Measurements from ENCODE around the gene CABP1. TPM values are rescaled to one million over a fixed set of nuclear protein-coding genes. Genes with fewer than 3 reads are reported as not detected.

CABP1 gene
- total and polyA plus RNA-seq, 9 of the 15 experiments (the other 6 are each of a cell fraction or from before 2014, with no cell fraction given), result not detected

- TF ChIP-seq FOXA3 (CRISPR knock-in tag; conservative IDR thresholded peaks at IDR 0.05 in 1 of 2, IDR thresholded peaks at IDR 0.05 in 1 of 2) (0 out of 4 replicates have a peak, but pooled peaks of 1 of the 2 experiments have one; percentile 16), GABPA (tag; conservative IDR thresholded peaks at IDR 0.05; ENCODE audit: low read depth) (no peak), ZFP36 (IDR thresholded peaks at IDR 0.05; ENCODE audit: low read depth, low read length, partially characterized antibody) (peak; percentile 69), MAX (CRISPR knock-in tag; IDR thresholded peaks at IDR 0.05) (peak; percentile 35; the same call in 1 of the 2 replicates), SMARCA5 (IDR thresholded peaks at IDR 0.05) (peak; percentile 34; the same call in 1 of the 2 replicates)
Observed at GRCh38 chr12:120597861-120598260, 42.6 kb upstream of the CABP1 start (continued).

- BruUV-seq (replicated peaks), result no TSS peak
- Histone ChIP-seq H3K9me1 (ENCODE audit: control insufficient read depth, insufficient read depth, low read length) (no peaks in the 10 kb centered on the region), H3K4me3 (no peak overlapping the region), H3K27ac (ENCODE audit: extremely low read depth, low read depth, low read length) (no peak overlapping the region), H2AFZ (ENCODE audit: low read depth, low read length) (peak overlapping the region; percentile 20; the same call in 1 of the 2 replicates), H4K20me1 (replicated peaks; ENCODE audit: control insufficient read depth, insufficient read depth, low read length) (no peaks in the 10 kb centered on the region), H3K4me1 (replicated peaks in 1 of 2; ENCODE audit: control insufficient read depth in 2 of 2, insufficient read depth in 2 of 2, low read length in 2 of 2) (peaks cover 8 to 15% of the 10 kb centered on the region in 2 experiments; a peak in 4 of 5 replicates), H3K27me3 (ENCODE audit: control insufficient read depth in 2 of 2, insufficient read depth in 2 of 2, low read length in 2 of 2) (peaks cover 0 to 16% of the 10 kb centered on the region in 2 experiments; a peak in 2 of 5 replicates), H3K9me3 (replicated peaks; ENCODE audit: control insufficient read depth, insufficient read depth, low read depth, low read length) (no peaks in the 10 kb centered on the region), H3K9ac (ENCODE audit: insufficient read depth in 1 of 2, low read depth in 2 of 2, low read length in 2 of 2) (peak overlapping the region in 1 of 2 experiments; percentile 11; a peak in 1 of 4 replicates), H3K36me3 (ENCODE audit: control insufficient read depth, insufficient read depth, low read length) (no peaks in the 10 kb centered on the region), H3K4me2 (ENCODE audit: insufficient read depth, low read length) (peak overlapping the region; percentile 17; the same call in 1 of the 2 replicates), H3K79me2 (ENCODE audit: control insufficient read depth, insufficient read depth, low read length) (no peaks in the 10 kb centered on the region)
- FAIRE-seq (peak; percentile 61), ATAC-seq (peak; percentile 72), DNase-seq (ENCODE audit: extremely low read depth in 1 of 4, low spot score in 3 of 4) (peak in 1 of 4 experiments; percentile 28)
- ChIA-PET POLR2A (interaction anchor here (1.2 kb wide), 1 partner anchor 10 kb away, joined by 3 read pairs; no protein-coding TSS in a partner anchor), CTCF (ENCODE audit: low intra/inter-chr PET ratio) (no interaction called here)
- in situ Hi-C loops (cut with MboI) (no loop called here), intact Hi-C loops (cut with micrococcal nuclease) (no loop called here)
- 15% methylated on average over 13 of the region's 13 CpGs for WGBS (ENCODE audit: insufficient coverage, low coverage, missing lambda C conversion rate)
- 0 out of 2 replicates have a peak, but pooled peaks have one; percentile 20 for TF ChIP-seq MAX (CRISPR knock-in tag; IDR thresholded peaks at IDR 0.05)
- peak; percentile 62; the same call in 1 of the 2 replicates for TF ChIP-seq JUND (IDR thresholded peaks at IDR 0.05; ENCODE audit: borderline replicate concordance, low read depth, low read length)
- TF ChIP-seq JUND (tag; IDR thresholded peaks at IDR 0.05; ENCODE audit: borderline replicate concordance, low read depth, low read length), result peak; percentile 60; the same call in 1 of the 3 replicates
- TF ChIP-seq FOSL1 (tag; conservative IDR thresholded peaks at IDR 0.05), result peak; percentile 88
- peak; percentile 43; the same call in 1 of the 2 replicates for TF ChIP-seq JUN (IDR thresholded peaks at IDR 0.05; ENCODE audit: borderline replicate concordance, low read depth, low read length)
- TF ChIP-seq JUN (CRISPR knock-in tag; IDR thresholded peaks at IDR 0.05; ENCODE audit: borderline replicate concordance), result no peak
- TF ChIP-seq ATF3 (IDR thresholded peaks at IDR 0.05), result peak; percentile 72
- no peak for TF ChIP-seq ATF3 (CRISPR knock-in tag; conservative IDR thresholded peaks at IDR 0.05)
- TF ChIP-seq TFAP4 (CRISPR knock-in tag; IDR thresholded peaks at IDR 0.05; ENCODE audit: borderline replicate concordance), result no peak
Observed at GRCh38 chr12:120598674-120599463, 41.6 kb upstream of the CABP1 start.
